GM23338 (cell line): ENCODE data around the gene NRL. TPM values are rescaled to one million over a fixed set of nuclear protein-coding genes. Genes with fewer than 3 reads are reported as not detected.
A peak's percentile ranks its signal among the peaks of the same experiment; 100 is the strongest.
"Not testable (repeated sequence)": the region's sequence is repeated elsewhere in the genome, so short reads cannot be mapped to it uniquely, and the experiment has no call there.

Experiments used
- ATAC-seq: fragments of 200-7000 bp; cut with Tn5 transposase; 3 replicates; pipeline ENCODE4 v1.9.1; 2020
- DNase-seq: peaks from one replicate; pipeline ENCODE4 v3.0.0-alpha.2; 2015; ENCODE audit warnings: low spot score
- H2AFZ ChIP-seq: fragments of 200-600 bp; sonication (generic); 2 replicates; pipeline ENCODE4 v1.8.0; 2016; ENCODE audit warnings: antibody characterized with exemption, mild to moderate bottlenecking, moderate library complexity
- H3F3A ChIP-seq: fragments of 200-600 bp; sonication (generic); replicated peaks from 2 replicates; pipeline ENCODE4 v1.8.0; 2017; ENCODE audit warnings: antibody characterized with exemption, mixed run types, low read depth
- H3K27ac ChIP-seq: fragments of 200-600 bp; sonication (generic); 2 replicates; pipeline ENCODE4 v1.6.1; 2016; ENCODE audit warnings: low read depth
- H3K27me3 ChIP-seq: fragments of 200-600 bp; sonication (generic); 2 replicates; pipeline ENCODE4 v1.8.0; 2016; ENCODE audit warnings: mild to moderate bottlenecking, mixed run types, moderate library complexity; ENCODE audit not compliant: insufficient read depth
- H3K36me3 ChIP-seq: fragments of 200-600 bp; sonication (generic); 2 replicates; pipeline ENCODE4 v1.8.0; 2016; ENCODE audit warnings: mild to moderate bottlenecking; ENCODE audit not compliant: insufficient read depth
- H3K4me1 ChIP-seq: fragments of 200-600 bp; sonication (generic); 2 replicates; pipeline ENCODE4 v1.8.0; 2016; ENCODE audit warnings: mild to moderate bottlenecking, moderate library complexity; ENCODE audit not compliant: insufficient read depth
- H3K4me2 ChIP-seq: fragments of 200-600 bp; sonication (generic); 2 replicates; pipeline ENCODE4 v1.7.1; 2017; ENCODE audit warnings: mixed run types
- H3K4me3 ChIP-seq: fragments of 200-600 bp; sonication (generic); 2 replicates; pipeline ENCODE4 v1.6.1; 2016; ENCODE audit warnings: mixed run types
- H3K79me2 ChIP-seq: fragments of 200-600 bp; sonication (generic); replicated peaks from 2 replicates; pipeline ENCODE4 v1.8.0; 2017; ENCODE audit warnings: mild to moderate bottlenecking; ENCODE audit not compliant: insufficient read depth
- H3K9me2 ChIP-seq: fragments of 200-600 bp; sonication (generic); 2 replicates; pipeline ENCODE4 v1.8.0; 2017; ENCODE audit not compliant: insufficient read depth
- H4K20me1 ChIP-seq: fragments of 200-600 bp; sonication (generic); replicated peaks from 2 replicates; pipeline ENCODE4 v1.8.0; 2017; ENCODE audit warnings: mild to moderate bottlenecking; ENCODE audit not compliant: insufficient read depth
- H3K27ac Mint-ChIP-seq: 2 replicates; pipeline ENCODE4 v1.8.0; 2020; ENCODE audit warnings: inconsistent platforms, mild to moderate bottlenecking, moderate library complexity, mixed read lengths
- H3K27me3 Mint-ChIP-seq: 3 replicates; pipeline ENCODE4 v1.8.0; 2022; ENCODE audit warnings: low read depth, mild to moderate bottlenecking, moderate library complexity, mixed read lengths, inconsistent platforms; ENCODE audit not compliant: insufficient read depth, poor library complexity
- H3K36me3 Mint-ChIP-seq: 3 replicates; pipeline ENCODE4 v1.8.0; 2021; ENCODE audit warnings: low read depth, mild to moderate bottlenecking, inconsistent platforms, moderate library complexity, mixed read lengths
- H3K4me1 Mint-ChIP-seq: 3 replicates; pipeline ENCODE4 v1.8.0; 2020; ENCODE audit warnings: mild to moderate bottlenecking, inconsistent platforms, mixed read lengths
- H3K4me3 Mint-ChIP-seq: 3 replicates; pipeline ENCODE4 v1.8.0; 2021; ENCODE audit warnings: moderate library complexity, mild to moderate bottlenecking, inconsistent platforms, mixed read lengths
- H3K9me3 Mint-ChIP-seq: 3 replicates; pipeline ENCODE4 v1.8.0; 2020; ENCODE audit warnings: moderate library complexity, mild to moderate bottlenecking, inconsistent platforms, mixed read lengths
- STAT1 ChIP-seq: IDR thresholded peaks from one replicate; pipeline ENCODE4 v1.6.1; 2016; ENCODE audit warnings: antibody characterized with exemption; ENCODE audit not compliant: unreplicated experiment
- ZNF114 ChIP-seq: fragments of 250-450 bp; sonication (Bioruptor Pico); IDR thresholded peaks from 2 replicates; pipeline ENCODE4 v1.5.0; 2020; ENCODE audit warnings: mild to moderate bottlenecking, moderate library complexity
- ZNF331 ChIP-seq: fragments of 250-450 bp; sonication (Bioruptor Pico); IDR thresholded peaks from 2 replicates; pipeline ENCODE4 v1.5.0; 2020; ENCODE audit warnings: low read depth, mild to moderate bottlenecking, moderate library complexity
- polyA plus RNA-seq: library from polyadenylated mRNA; unstranded; fragments of >200 nt; fragmentation: Nextera tagmentation; extraction: Ambion mirVana; gene quantifications from 2 replicates; pipeline ENCODE4 v1.2.1, GENCODE V29; 2016
- total RNA-seq: library from RNA; depleted of rRNA; stranded (reverse); fragments of >200 nt; shearing (Covaris generic); gene quantifications from 2 replicates; pipeline ENCODE4 v1.2.3, GENCODE V29; 2014
- TF ChIP-seq, protein P1 (sequence below): fragments of 250-450 bp; sonication (Bioruptor Pico); IDR thresholded peaks from 2 replicates; pipeline ENCODE4 v1.5.0; 2020; ENCODE audit warnings: mild to moderate bottlenecking, moderate library complexity

The NRL gene
- total and polyA plus RNA-seq, 2 experiments from 2014 or later, result 1.8 to 2.2 TPM

DNA sequence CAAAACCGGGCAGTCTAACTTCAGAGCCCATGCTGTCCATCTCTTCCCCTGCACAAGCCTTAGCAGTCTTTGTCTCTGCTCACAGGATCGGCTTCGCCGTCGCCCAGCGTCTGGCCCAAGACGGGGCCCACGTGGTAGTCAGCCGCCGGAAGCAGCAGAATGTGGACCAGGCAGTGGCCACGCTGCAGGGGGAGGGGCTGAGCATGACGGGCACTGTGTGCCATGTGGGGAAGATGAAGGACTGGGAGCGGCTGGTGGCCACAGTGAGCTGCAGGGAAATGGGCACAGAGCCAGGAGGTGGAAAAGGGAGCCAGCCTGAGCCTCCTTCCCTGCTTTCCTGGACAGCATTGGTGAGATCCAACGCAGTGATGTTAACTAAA, 77.1 kb downstream of the NRL start (continued):
- TF ChIP-seq, protein P1, sequence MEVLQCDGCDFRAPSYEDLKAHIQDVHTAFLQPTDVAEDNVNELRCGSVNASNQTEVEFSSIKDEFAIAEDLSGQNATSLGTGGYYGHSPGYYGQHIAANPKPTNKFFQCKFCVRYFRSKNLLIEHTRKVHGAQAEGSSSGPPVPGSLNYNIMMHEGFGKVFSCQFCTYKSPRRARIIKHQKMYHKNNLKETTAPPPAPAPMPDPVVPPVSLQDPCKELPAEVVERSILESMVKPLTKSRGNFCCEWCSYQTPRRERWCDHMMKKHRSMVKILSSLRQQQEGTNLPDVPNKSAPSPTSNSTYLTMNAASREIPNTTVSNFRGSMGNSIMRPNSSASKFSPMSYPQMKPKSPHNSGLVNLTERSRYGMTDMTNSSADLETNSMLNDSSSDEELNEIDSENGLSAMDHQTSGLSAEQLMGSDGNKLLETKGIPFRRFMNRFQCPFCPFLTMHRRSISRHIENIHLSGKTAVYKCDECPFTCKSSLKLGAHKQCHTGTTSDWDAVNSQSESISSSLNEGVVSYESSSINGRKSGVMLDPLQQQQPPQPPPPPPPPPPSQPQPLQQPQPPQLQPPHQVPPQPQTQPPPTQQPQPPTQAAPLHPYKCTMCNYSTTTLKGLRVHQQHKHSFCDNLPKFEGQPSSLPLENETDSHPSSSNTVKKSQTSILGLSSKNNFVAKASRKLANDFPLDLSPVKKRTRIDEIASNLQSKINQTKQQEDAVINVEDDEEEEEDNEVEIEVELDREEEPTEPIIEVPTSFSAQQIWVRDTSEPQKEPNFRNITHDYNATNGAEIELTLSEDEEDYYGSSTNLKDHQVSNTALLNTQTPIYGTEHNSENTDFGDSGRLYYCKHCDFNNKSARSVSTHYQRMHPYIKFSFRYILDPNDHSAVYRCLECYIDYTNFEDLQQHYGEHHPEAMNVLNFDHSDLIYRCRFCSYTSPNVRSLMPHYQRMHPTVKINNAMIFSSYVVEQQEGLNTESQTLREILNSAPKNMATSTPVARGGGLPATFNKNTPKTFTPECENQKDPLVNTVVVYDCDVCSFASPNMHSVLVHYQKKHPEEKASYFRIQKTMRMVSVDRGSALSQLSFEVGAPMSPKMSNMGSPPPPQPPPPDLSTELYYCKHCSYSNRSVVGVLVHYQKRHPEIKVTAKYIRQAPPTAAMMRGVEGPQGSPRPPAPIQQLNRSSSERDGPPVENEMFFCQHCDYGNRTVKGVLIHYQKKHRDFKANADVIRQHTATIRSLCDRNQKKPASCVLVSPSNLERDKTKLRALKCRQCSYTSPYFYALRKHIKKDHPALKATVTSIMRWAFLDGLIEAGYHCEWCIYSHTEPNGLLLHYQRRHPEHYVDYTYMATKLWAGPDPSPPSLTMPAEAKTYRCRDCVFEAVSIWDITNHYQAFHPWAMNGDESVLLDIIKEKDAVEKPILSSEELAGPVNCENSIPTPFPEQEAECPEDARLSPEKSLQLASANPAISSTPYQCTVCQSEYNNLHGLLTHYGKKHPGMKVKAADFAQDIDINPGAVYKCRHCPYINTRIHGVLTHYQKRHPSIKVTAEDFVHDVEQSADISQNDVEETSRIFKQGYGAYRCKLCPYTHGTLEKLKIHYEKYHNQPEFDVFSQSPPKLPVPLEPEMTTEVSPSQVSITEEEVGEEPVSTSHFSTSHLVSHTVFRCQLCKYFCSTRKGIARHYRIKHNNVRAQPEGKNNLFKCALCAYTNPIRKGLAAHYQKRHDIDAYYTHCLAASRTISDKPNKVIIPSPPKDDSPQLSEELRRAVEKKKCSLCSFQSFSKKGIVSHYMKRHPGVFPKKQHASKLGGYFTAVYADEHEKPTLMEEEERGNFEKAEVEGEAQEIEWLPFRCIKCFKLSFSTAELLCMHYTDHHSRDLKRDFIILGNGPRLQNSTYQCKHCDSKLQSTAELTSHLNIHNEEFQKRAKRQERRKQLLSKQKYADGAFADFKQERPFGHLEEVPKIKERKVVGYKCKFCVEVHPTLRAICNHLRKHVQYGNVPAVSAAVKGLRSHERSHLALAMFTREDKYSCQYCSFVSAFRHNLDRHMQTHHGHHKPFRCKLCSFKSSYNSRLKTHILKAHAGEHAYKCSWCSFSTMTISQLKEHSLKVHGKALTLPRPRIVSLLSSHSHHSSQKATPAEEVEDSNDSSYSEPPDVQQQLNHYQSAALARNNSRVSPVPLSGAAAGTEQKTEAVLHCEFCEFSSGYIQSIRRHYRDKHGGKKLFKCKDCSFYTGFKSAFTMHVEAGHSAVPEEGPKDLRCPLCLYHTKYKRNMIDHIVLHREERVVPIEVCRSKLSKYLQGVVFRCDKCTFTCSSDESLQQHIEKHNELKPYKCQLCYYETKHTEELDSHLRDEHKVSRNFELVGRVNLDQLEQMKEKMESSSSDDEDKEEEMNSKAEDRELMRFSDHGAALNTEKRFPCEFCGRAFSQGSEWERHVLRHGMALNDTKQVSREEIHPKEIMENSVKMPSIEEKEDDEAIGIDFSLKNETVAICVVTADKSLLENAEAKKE (CRISPR knock-in tag), result no peak
- TF ChIP-seq ZNF331 (CRISPR knock-in tag), result no peak
- no peak for TF ChIP-seq STAT1
- TF ChIP-seq ZNF114 (CRISPR knock-in tag), result no peak

DNA sequence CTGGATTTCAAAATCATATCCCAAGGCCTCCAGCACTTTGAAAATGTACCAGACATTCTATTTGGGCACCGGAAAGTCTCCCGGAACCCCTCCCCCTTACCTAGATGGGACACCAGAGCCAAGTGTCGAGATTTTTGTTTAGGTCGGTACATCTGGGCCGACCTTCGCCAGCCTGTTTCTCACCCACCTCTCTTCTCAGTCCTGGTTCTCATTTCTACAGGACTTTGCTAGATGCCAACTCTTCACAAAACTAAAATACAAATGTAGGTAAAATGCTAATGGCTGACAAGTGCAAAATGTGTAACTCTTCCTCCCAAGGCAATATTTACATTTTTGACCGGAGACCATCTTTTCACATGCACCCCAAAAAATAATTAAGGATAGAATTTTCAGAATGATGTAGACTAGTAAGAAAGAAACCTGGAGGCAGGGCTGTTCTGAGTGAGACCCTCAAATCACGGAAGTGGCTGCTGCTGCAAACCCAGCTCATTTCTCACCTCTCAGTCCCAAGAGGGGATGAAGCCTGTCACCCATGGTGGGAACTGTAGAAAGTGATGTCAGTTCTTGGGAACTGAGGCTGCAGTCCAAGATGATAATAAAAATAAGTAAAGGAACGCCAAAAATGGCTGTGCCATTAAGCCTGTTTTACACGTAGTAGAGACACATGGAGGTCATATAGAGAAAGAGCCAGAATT, 77.6 kb downstream of the NRL start:
- not testable (repeated sequence) for H3K27ac ChIP-seq
- peak overlapping the region; percentile 86 for H3K4me3 Mint-ChIP-seq

More for the DNA sequence above, 77.6 kb downstream of the NRL start:
- Histone ChIP-seq H3K4me2 (peak overlapping the region; percentile 88; the same call in 1 of the 2 replicates), H3K4me3 (peak overlapping the region; percentile 72), H2AFZ (peak overlapping the region; percentile 93; the same call in 1 of the 2 replicates)
- H3K27me3 Mint-ChIP-seq, H3K9me2 ChIP-seq, DNase-seq, H3K27ac Mint-ChIP-seq, H3K9me3 Mint-ChIP-seq, H3K4me1 ChIP-seq, ATAC-seq, H4K20me1 ChIP-seq, H3K4me1 Mint-ChIP-seq, H3K27me3 ChIP-seq, H3K36me3 ChIP-seq, H3K79me2 ChIP-seq, H3F3A ChIP-seq, H3K36me3 Mint-ChIP-seq: not testable (repeated sequence)
